Liver (tissue), 9 donors: ENCODE data around the gene POLD3. TPM values are rescaled to one million over a fixed set of nuclear protein-coding genes. Genes with fewer than 3 reads are reported as not detected.

Source experiments
- DNase-seq: peaks from one replicate; pipeline ENCODE4 v3.0.0-alpha.2; 2017; ENCODE audit warnings: low spot score
- H3K27ac ChIP-seq, 2 donors: one replicate each; pipeline ENCODE4 v1.7.0; 2013; ENCODE audit warnings: inconsistent platforms in 2 of 2, low read length in 2 of 2, control low read depth in 1 of 2, low read depth in 1 of 2, mild to moderate bottlenecking in 1 of 2
- H3K27me3 ChIP-seq, 4 donors: one replicate each; pipeline versions ENCODE4 v1.6.1 to v1.7.0; 2013; ENCODE audit warnings: low read length in 3 of 4, inconsistent platforms in 1 of 4, mild to moderate bottlenecking in 1 of 4, moderate library complexity in 1 of 4; ENCODE audit not compliant: control insufficient read depth in 4 of 4, insufficient read depth in 4 of 4
- H3K36me3 ChIP-seq, 4 donors: one replicate each; pipeline versions ENCODE4 v1.6.1 to v1.7.0; 2013; ENCODE audit warnings: low read length in 3 of 4, mild to moderate bottlenecking in 3 of 4, low read depth in 1 of 4, moderate library complexity in 1 of 4; ENCODE audit not compliant: control insufficient read depth in 4 of 4, insufficient read depth in 3 of 4
- H3K4me1 ChIP-seq, 4 donors: one replicate each; pipeline versions ENCODE4 v1.6.1 to v1.7.0; 2013; ENCODE audit warnings: low read length in 3 of 4, mild to moderate bottlenecking in 3 of 4, moderate library complexity in 1 of 4; ENCODE audit not compliant: control insufficient read depth in 4 of 4, insufficient read depth in 4 of 4
- H3K4me3 ChIP-seq, 3 donors: one replicate each; pipeline versions ENCODE4 v1.6.1 to v1.7.0; 2013; ENCODE audit warnings: low read length in 3 of 3, control low read depth in 1 of 3, low read depth in 1 of 3, mild to moderate bottlenecking in 1 of 3
- H3K9ac ChIP-seq, 2 donors: one replicate each; pipeline ENCODE4 v1.7.0; 2013; ENCODE audit warnings: low read length in 2 of 2, mild to moderate bottlenecking in 2 of 2, moderate library complexity in 2 of 2, control low read depth in 1 of 2, low read depth in 1 of 2
- H3K9me3 ChIP-seq, 4 donors: one replicate each; pipeline versions ENCODE4 v1.6.1 to v1.7.0; 2013; ENCODE audit warnings: low read length in 3 of 4; ENCODE audit not compliant: control insufficient read depth in 4 of 4
- ATF3 ChIP-seq: IDR thresholded peaks from 2 replicates; pipeline ENCODE4 v1.6.1; 2016; ENCODE audit warnings: antibody characterized with exemption
- CTCF ChIP-seq: fragments of 150-350 bp; IDR thresholded peaks from 2 replicates; pipeline ENCODE4 v1.5.1; 2017; ENCODE audit warnings: improper control_type of control experiment, low read depth, low read length; ENCODE audit not compliant: missing input control
- EGR1 ChIP-seq, 2 donors: IDR thresholded peaks; 2 replicates each; pipeline ENCODE4 v1.6.1; 2016 to 2018; ENCODE audit warnings: antibody characterized with exemption in 2 of 2, low read depth in 2 of 2
- FOXA1 ChIP-seq: IDR thresholded peaks from 2 replicates; pipeline ENCODE4 v1.6.1; 2016; ENCODE audit warnings: antibody characterized with exemption
- FOXA2 ChIP-seq: IDR thresholded peaks from 2 replicates; pipeline ENCODE4 v1.6.1; 2016; ENCODE audit warnings: antibody characterized with exemption
- HNF4A ChIP-seq, 2 donors: conservative IDR thresholded peaks; 2 replicates each; pipeline ENCODE4 v1.6.1; 2016; ENCODE audit warnings: antibody characterized with exemption in 2 of 2, mild to moderate bottlenecking in 2 of 2
- HNF4G ChIP-seq: IDR thresholded peaks from 2 replicates; pipeline ENCODE4 v1.6.1; 2016; ENCODE audit warnings: antibody characterized with exemption
- JUND ChIP-seq, 2 donors: IDR thresholded peaks; 2 replicates each; pipeline ENCODE4 v1.6.1; 2016; ENCODE audit warnings: antibody characterized with exemption in 2 of 2
- MAX ChIP-seq: IDR thresholded peaks from 2 replicates; pipeline ENCODE4 v1.6.1; 2016; ENCODE audit warnings: antibody characterized with exemption
- NR2F2 ChIP-seq: IDR thresholded peaks from 2 replicates; pipeline ENCODE4 v1.6.1; 2016; ENCODE audit warnings: antibody characterized with exemption
- REST ChIP-seq: IDR thresholded peaks from 2 replicates; pipeline ENCODE4 v1.6.1; 2016; ENCODE audit warnings: antibody characterized with exemption, mild to moderate bottlenecking
- RXRA ChIP-seq, 2 donors: IDR thresholded peaks; 2 replicates each; pipeline ENCODE4 v1.6.1; 2017 to 2018; ENCODE audit warnings: antibody characterized with exemption in 2 of 2, mild to moderate bottlenecking in 1 of 2
- SP1 ChIP-seq: IDR thresholded peaks from 2 replicates; pipeline ENCODE4 v1.6.1; 2018; ENCODE audit warnings: antibody characterized with exemption, mild to moderate bottlenecking
- TAF1 ChIP-seq: conservative IDR thresholded peaks from 2 replicates; pipeline ENCODE4 v1.6.1; 2016; ENCODE audit warnings: antibody characterized with exemption, mild to moderate bottlenecking
- YY1 ChIP-seq: IDR thresholded peaks from 2 replicates; pipeline ENCODE4 v1.6.1; 2016; ENCODE audit warnings: antibody characterized with exemption, mild to moderate bottlenecking
- ZBTB33 ChIP-seq: IDR thresholded peaks from 2 replicates; pipeline ENCODE4 v1.6.1; 2016; ENCODE audit warnings: antibody characterized with exemption
- whole genome bisulfite sequencing: extraction: QIAGEN DNeasy Blood & Tissue Kit; methylation state at CpG from one replicate; pipeline ENCODE4 v1.1.7; 2013; 5-methylcytosine and 5-hydroxymethylcytosine counted together
- polyA plus RNA-seq, 2 donors: library from polyadenylated mRNA; stranded (reverse) in 1 of 2; unstranded in 1 of 2; fragments of 200-250 nt in 1 of 2; fragments of >200 nt in 1 of 2; fragmentation: Nextera tagmentation in 1 of 2; extraction: Ambion mirVana in 1 of 2; gene quantifications; one replicate each; pipeline versions ENCODE4 v1.2.1 to v1.2.3, GENCODE V29; 2013 to 2015
- total RNA-seq, 2 donors: library from RNA; depleted of rRNA; stranded (reverse); fragments of >200 nt; gene quantifications; one replicate each; pipeline ENCODE4 v1.2.3, GENCODE V29; 2014
- donor health status: healthy.
- donor health status: healthy.
- donor health status: healthy.
- donor health status: healthy.
- donor health status: healthy.

POLD3 gene
- total and polyA plus RNA-seq, 4 donors = 3.0 to 8.3 (median 5.0) TPM

GRCh38 chr11:74572349-74572748 lies 20.0 kb upstream of the POLD3 start:
- TF ChIP-seq RXRA (IDR thresholded peaks at IDR 0.05) (no peak), SP1 (no peak), JUND (IDR thresholded peaks at IDR 0.05) (no peak), FOXA2 (no peak), YY1 (no peak), CTCF (no peak), MAX (no peak), EGR1 (IDR thresholded peaks at IDR 0.05; ENCODE audit: low read depth in 2 of 2) (no peak), HNF4G (no peak), REST (no peak), FOXA1 (no peak), ATF3 (no peak), ZBTB33 (no peak), NR2F2 (no peak), TAF1 (no peak), HNF4A (conservative IDR thresholded peaks at IDR 0.05) (no peak)
- no peak overlapping the region for H3K27ac ChIP-seq
- 80% methylated on average over 4 of the region's 4 CpGs for WGBS

GRCh38 chr11:74574563-74574962 lies 17.8 kb upstream of the POLD3 start:
- H3K36me3 ChIP-seq = no peaks in the 10 kb centered on the region

More at GRCh38 chr11:74572349-74572748, 20.0 kb upstream of the POLD3 start:
- Histone ChIP-seq H3K4me3 (no peak overlapping the region), H3K9me3 (no peaks in the 10 kb centered on the region), H3K9ac (no peak overlapping the region), H3K36me3 (no peaks in the 10 kb centered on the region), H3K4me1 (peaks cover 0 to 7% (median 4%) of the 10 kb centered on the region in 4 donors), H3K27me3 (no peaks in the 10 kb centered on the region)
- DNase-seq = no peak

More at GRCh38 chr11:74574563-74574962, 17.8 kb upstream of the POLD3 start:
- Histone ChIP-seq H3K4me1 (no peaks in the 10 kb centered on the region), H3K27ac (no peak overlapping the region), H3K27me3 (no peaks in the 10 kb centered on the region), H3K9ac (no peak overlapping the region), H3K4me3 (no peak overlapping the region), H3K9me3 (no peaks in the 10 kb centered on the region)
- TF ChIP-seq FOXA2 = no peak
- no peak for TF ChIP-seq MAX
- TF ChIP-seq YY1 = no peak
- TF ChIP-seq FOXA1 = no peak
- no peak for TF ChIP-seq SP1
- TF ChIP-seq JUND (IDR thresholded peaks at IDR 0.05) = no peak
- TF ChIP-seq HNF4G = no peak
- no peak for TF ChIP-seq NR2F2
- TF ChIP-seq TAF1 = no peak
- TF ChIP-seq HNF4A (conservative IDR thresholded peaks at IDR 0.05) = no peak
- no peak for TF ChIP-seq REST
- no peak for DNase-seq
- 84% methylated on average over 6 of the region's 6 CpGs for WGBS
